Measurements from ENCODE around the gene GAL3ST2. TPM values are rescaled to one million over a fixed set of nuclear protein-coding genes. Genes with fewer than 3 reads are reported as not detected.

Gene GAL3ST2
- total and polyA plus RNA-seq, 5 donors from 2014 or later, result 1.1 TPM; not detected in 4

DNA sequence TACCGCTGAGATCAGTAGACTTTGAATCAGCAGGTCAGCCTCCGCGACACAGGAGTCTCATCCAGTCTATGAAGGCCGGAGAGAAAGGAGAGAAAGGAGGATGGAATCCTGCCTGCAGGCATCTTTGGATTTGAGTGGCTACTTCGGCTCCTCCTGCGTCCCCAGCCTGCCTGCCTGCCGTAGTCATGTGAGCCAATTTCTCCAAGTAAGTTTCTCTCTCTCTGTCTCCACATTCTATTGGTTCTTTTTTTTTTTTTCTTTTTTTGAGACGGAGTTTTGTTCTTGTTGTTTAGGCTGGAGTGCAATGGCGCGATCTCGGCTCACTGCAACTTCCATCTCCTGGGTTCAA, 65.4 kb downstream of the GAL3ST2 start:
- H3K27ac Mint-ChIP-seq, result no peak overlapping the region
- H3K4me3 Mint-ChIP-seq, result peak overlapping the region; percentile 78 to 87 (median 84)
- no peaks in the 10 kb centered on the region for H3K36me3 Mint-ChIP-seq
- H3K36me3 ChIP-seq (ENCODE audit: control insufficient read depth, insufficient read depth, low read length), result no peaks in the 10 kb centered on the region
- no peaks in the 10 kb centered on the region for H3K9me3 ChIP-seq (ENCODE audit: control insufficient read depth in 2 of 2, low read length in 2 of 2)
- no peak for ATAC-seq (ENCODE audit: low read depth in 2 of 2)
- H3K27me3 Mint-ChIP-seq, result peaks cover 19% of the 10 kb centered on the region
- no peak for DNase-seq
- H3K4me3 ChIP-seq (ENCODE audit: low read depth, low read length), result no peak overlapping the region
- H3K4me1 ChIP-seq (ENCODE audit: control insufficient read depth, insufficient read depth, low read length, poor library complexity, severe bottlenecking), result peaks cover 25% of the 10 kb centered on the region
- H3K4me1 Mint-ChIP-seq, result peaks cover 4 to 37% (median 15%) of the 10 kb centered on the region in 4 donors
- no peaks in the 10 kb centered on the region for H3K9me3 Mint-ChIP-seq
- no peak overlapping the region for H3K27ac ChIP-seq (ENCODE audit: insufficient read depth, low read length, poor library complexity, severe bottlenecking)
- no peaks in the 10 kb centered on the region for H3K27me3 ChIP-seq (ENCODE audit: control insufficient read depth, insufficient read depth, low read length)

DNA sequence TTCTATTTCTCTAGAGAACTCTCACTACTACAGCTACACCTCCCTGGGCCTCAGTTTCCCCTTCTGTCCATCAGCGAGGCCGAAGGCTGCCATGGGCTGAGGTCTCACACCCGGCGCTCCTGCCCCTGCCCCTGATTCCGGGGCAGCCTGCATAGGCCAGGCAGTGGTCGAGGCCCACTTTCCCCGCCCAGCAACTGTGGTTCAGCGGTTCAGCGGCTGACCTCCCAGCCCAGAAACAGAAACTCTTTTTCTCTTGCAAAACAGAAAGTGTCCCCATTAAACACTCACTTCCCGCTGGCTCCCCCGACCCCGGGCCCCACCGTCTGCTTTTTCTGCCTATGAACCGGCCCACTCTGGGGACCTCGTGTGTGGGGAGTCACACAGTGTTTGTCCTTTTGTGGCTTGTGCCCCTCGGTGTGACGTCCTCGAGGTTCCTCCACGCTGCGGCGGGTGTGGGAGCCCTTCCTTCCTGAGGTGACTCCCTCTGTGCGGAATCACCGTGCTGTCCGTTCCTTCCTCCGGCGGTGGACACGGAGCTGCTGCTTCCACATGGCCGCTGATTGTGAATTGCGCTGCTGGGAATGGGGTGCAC, 66.1 kb downstream of the GAL3ST2 start:
- H3K36me3 Mint-ChIP-seq, result no peaks in the 10 kb centered on the region
- H3K4me3 Mint-ChIP-seq, result peak overlapping the region; percentile 78 to 87 (median 84)
- DNase-seq (peak in 2 of 3 donors; percentile 23 to 39), ATAC-seq (ENCODE audit: low read depth in 2 of 2) (peak in 1 of 2 donors; percentile 21)
- no peaks in the 10 kb centered on the region for H3K9me3 Mint-ChIP-seq
- H3K36me3 ChIP-seq (ENCODE audit: control insufficient read depth, insufficient read depth, low read length), result no peaks in the 10 kb centered on the region
- H3K27me3 Mint-ChIP-seq, result peaks cover 14% of the 10 kb centered on the region
- H3K4me1 ChIP-seq (ENCODE audit: control insufficient read depth, insufficient read depth, low read length, poor library complexity, severe bottlenecking), result peaks cover 25% of the 10 kb centered on the region
- no peaks in the 10 kb centered on the region for H3K9me3 ChIP-seq (ENCODE audit: control insufficient read depth in 2 of 2, low read length in 2 of 2)
- peaks cover 4 to 37% (median 15%) of the 10 kb centered on the region in 4 donors for H3K4me1 Mint-ChIP-seq
- peak overlapping the region; percentile 78 to 90 (median 82) for H3K27ac Mint-ChIP-seq
- H3K27me3 ChIP-seq (ENCODE audit: control insufficient read depth, insufficient read depth, low read length), result no peaks in the 10 kb centered on the region
- H3K27ac ChIP-seq (ENCODE audit: insufficient read depth, low read length, poor library complexity, severe bottlenecking), result peak overlapping the region; percentile 33
- peak overlapping the region; percentile 53 for H3K4me3 ChIP-seq (ENCODE audit: low read depth, low read length)

DNA sequence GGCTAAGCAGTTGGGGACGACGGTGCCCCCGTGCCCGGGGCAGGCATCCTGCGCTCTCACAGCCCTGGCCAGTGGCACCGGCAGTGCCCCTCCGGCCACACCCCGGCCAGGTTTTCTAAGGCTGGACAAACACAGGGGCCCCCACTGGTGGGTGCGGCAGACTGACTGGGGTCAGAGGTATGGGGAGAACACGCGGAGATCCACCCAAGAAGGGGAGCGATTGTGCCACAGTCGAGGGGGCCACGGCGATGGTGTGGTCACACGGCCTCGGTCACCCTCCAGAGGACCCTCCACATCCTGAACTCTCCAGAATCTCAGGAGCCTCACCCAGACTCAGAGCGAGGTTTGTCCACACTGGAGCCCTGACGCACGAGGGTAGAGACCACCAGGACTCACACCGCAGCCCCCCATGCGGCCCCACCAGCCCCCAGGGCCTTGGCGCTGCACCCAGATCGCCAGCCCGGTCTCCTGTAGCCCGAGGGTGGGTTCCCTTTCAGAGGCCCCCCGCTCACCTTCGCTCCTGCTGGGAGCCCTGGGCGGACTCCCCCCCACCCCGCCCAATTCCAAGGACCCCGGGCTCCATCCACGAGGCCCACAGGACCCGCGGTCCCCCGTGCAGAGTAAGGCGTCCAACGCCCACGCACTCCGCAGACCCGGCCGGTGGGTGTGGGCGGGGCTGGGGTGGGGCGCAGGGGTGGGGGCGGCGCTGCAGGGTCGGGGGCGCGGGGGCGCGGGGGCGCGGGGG, 66.9 kb downstream of the GAL3ST2 start:
- Mint-ChIP-seq H3K9me3 (no peaks in the 10 kb centered on the region), H3K4me1 (peaks cover 4 to 37% (median 15%) of the 10 kb centered on the region in 4 donors), H3K27me3 (peaks cover 10% of the 10 kb centered on the region), H3K4me3 (peak overlapping the region; percentile 78 to 87 (median 84)), H3K27ac (peak overlapping the region in 2 of 3 donors; percentile 78 to 82), H3K36me3 (no peaks in the 10 kb centered on the region)
- H3K4me1 ChIP-seq (ENCODE audit: control insufficient read depth, insufficient read depth, low read length, poor library complexity, severe bottlenecking), result peaks cover 25% of the 10 kb centered on the region
- H3K27me3 ChIP-seq (ENCODE audit: control insufficient read depth, insufficient read depth, low read length), result no peaks in the 10 kb centered on the region
- peak overlapping the region; percentile 53 for H3K4me3 ChIP-seq (ENCODE audit: low read depth, low read length)
- H3K36me3 ChIP-seq (ENCODE audit: control insufficient read depth, insufficient read depth, low read length), result no peaks in the 10 kb centered on the region
- ATAC-seq (ENCODE audit: low read depth in 2 of 2) (peak in 1 of 2 donors; percentile 11), DNase-seq (no peak)
- H3K27ac ChIP-seq (ENCODE audit: insufficient read depth, low read length, poor library complexity, severe bottlenecking), result no peak overlapping the region
- H3K9me3 ChIP-seq (ENCODE audit: control insufficient read depth in 2 of 2, low read length in 2 of 2), result no peaks in the 10 kb centered on the region

DNA sequence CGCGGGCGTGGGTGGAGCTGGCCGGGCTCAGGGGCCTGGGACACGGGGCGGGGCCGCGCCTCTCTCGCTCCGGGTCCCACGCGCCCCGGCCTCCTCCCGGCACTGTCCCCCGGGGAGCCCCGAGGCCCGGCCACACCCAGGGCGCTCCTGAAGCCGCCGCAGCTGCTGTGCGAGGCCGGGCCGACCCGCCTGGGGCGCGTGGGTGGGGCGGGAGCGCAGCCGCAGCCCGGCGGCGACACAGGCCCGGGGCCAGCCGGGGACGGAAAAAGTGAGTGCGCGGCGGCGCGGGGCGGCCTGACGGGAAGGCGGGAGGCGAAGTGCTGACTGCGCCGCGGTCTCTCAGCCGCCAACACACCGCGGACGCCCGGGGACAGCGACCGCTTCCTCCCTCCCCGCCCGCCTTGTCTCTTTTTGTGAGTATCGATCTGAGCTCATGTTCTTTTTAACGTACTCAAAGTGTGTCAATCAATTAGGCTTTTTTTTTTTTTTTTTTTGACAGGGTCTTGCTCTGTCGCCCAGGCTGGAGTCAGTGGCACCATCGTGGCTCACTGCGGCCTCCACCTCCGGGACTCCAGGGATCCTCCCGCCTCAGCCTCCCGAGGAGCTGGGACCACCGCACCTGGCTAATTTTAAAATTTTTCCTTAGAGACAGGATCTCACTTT, 67.6 kb downstream of the GAL3ST2 start:
- Histone ChIP-seq H3K36me3 (ENCODE audit: control insufficient read depth, insufficient read depth, low read length) (no peaks in the 10 kb centered on the region), H3K27ac (ENCODE audit: insufficient read depth, low read length, poor library complexity, severe bottlenecking) (no peak overlapping the region), H3K4me3 (ENCODE audit: low read depth, low read length) (no peak overlapping the region), H3K27me3 (ENCODE audit: control insufficient read depth, insufficient read depth, low read length) (no peaks in the 10 kb centered on the region), H3K4me1 (ENCODE audit: control insufficient read depth, insufficient read depth, low read length, poor library complexity, severe bottlenecking) (peaks cover 25% of the 10 kb centered on the region), H3K9me3 (ENCODE audit: control insufficient read depth in 2 of 2, low read length in 2 of 2) (no peaks in the 10 kb centered on the region)
- Mint-ChIP-seq H3K27me3 (peaks cover 10% of the 10 kb centered on the region), H3K27ac (peak overlapping the region in 2 of 3 donors; percentile 11 to 51), H3K9me3 (no peaks in the 10 kb centered on the region), H3K4me3 (peak overlapping the region in 3 of 4 donors; percentile 77 to 81 (median 78)), H3K36me3 (no peaks in the 10 kb centered on the region), H3K4me1 (peaks cover 3 to 37% (median 14%) of the 10 kb centered on the region in 4 donors)
- peak; percentile 81 to 84 for ATAC-seq (ENCODE audit: low read depth in 2 of 2)
- peak; percentile 54 to 81 (median 64) for DNase-seq

DNA sequence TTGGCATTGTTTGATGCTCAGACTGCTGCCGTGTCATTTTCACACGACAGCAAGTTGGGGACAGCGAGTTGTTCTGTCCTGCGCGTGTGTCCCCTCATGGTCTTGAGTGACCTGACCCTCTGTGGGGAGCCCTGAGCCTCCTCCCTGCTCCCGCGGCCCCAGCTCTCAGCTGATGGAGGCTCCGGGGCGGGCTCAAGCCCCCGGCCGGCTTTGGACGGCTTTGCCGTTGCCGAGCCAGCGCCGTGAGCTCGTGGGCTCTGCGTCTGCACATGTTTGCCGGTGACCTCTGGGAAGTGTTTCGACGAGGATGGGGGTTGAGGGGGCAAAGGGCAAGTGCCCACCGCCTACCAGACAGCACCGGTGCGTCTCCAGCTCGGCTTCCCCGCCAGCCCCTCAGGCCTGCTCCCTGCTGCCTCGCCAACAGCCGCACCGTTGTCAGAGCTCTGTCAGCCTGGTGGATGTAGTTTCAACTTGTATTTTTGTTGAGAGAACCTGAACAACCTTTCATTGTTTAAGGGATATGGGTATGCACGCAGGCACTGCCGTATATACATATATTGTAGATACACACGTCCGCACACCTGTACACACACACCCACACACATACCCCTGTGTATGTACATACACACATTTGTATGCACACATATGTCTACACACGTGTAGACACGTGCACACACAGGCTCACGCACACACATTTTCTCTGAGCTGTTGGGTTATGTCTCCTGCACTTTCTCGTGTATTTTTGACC, 68.4 kb downstream of the GAL3ST2 start:
- Mint-ChIP-seq H3K4me3 (peak overlapping the region; percentile 3 to 81 (median 78)), H3K27me3 (peaks cover 6% of the 10 kb centered on the region), H3K27ac (peak overlapping the region in 1 of 3 donors; percentile 62), H3K4me1 (peaks cover 3 to 37% (median 14%) of the 10 kb centered on the region in 4 donors), H3K36me3 (no peaks in the 10 kb centered on the region), H3K9me3 (no peaks in the 10 kb centered on the region)
- H3K36me3 ChIP-seq (ENCODE audit: control insufficient read depth, insufficient read depth, low read length), result no peaks in the 10 kb centered on the region
- H3K27ac ChIP-seq (ENCODE audit: insufficient read depth, low read length, poor library complexity, severe bottlenecking), result no peak overlapping the region
- DNase-seq (no peak), ATAC-seq (ENCODE audit: low read depth in 2 of 2) (no peak)
- H3K27me3 ChIP-seq (ENCODE audit: control insufficient read depth, insufficient read depth, low read length), result no peaks in the 10 kb centered on the region
- no peaks in the 10 kb centered on the region for H3K9me3 ChIP-seq (ENCODE audit: control insufficient read depth in 2 of 2, low read length in 2 of 2)
- H3K4me3 ChIP-seq (ENCODE audit: low read depth, low read length), result no peak overlapping the region
- H3K4me1 ChIP-seq (ENCODE audit: control insufficient read depth, insufficient read depth, low read length, poor library complexity, severe bottlenecking), result peaks cover 25% of the 10 kb centered on the region

DNA sequence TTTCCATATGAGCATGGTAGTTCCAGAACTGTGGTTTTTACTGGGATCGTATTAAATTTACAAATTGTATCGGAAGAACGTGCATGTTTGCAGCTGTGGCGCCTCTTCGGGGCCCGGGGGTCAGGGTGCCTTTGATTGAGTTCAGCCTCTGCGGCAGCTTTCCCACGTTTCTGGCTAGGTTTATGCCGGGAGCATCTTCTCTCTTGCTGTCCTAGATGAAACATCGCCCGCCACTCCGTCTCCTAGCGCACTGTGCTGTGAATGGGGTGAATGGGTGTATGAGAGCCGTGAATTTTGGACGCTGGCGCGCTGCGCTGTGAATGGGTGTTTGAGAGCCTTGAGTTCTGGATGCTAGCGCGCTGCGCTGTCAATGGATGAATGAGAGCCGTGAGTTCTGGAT, 69.8 kb downstream of the GAL3ST2 start:
- H3K36me3 ChIP-seq (ENCODE audit: control insufficient read depth, insufficient read depth, low read length), result no peaks in the 10 kb centered on the region
- no peaks in the 10 kb centered on the region for H3K27me3 ChIP-seq (ENCODE audit: control insufficient read depth, insufficient read depth, low read length)
- no peak for DNase-seq
- Mint-ChIP-seq H3K9me3 (no peaks in the 10 kb centered on the region), H3K27ac (peak overlapping the region in 1 of 3 donors; percentile 63), H3K4me1 (peaks cover 3 to 37% (median 14%) of the 10 kb centered on the region in 4 donors), H3K36me3 (no peaks in the 10 kb centered on the region), H3K4me3 (peak overlapping the region in 3 of 4 donors; percentile 47 to 64 (median 54)), H3K27me3 (peaks cover 6% of the 10 kb centered on the region)
- peaks cover 25% of the 10 kb centered on the region for H3K4me1 ChIP-seq (ENCODE audit: control insufficient read depth, insufficient read depth, low read length, poor library complexity, severe bottlenecking)
- H3K27ac ChIP-seq (ENCODE audit: insufficient read depth, low read length, poor library complexity, severe bottlenecking), result no peak overlapping the region
- no peak for ATAC-seq (ENCODE audit: low read depth in 2 of 2)
- no peaks in the 10 kb centered on the region for H3K9me3 ChIP-seq (ENCODE audit: control insufficient read depth in 2 of 2, low read length in 2 of 2)
- H3K4me3 ChIP-seq (ENCODE audit: low read depth, low read length), result no peak overlapping the region
